ENCODE data around the gene MAT2A.

DNA sequence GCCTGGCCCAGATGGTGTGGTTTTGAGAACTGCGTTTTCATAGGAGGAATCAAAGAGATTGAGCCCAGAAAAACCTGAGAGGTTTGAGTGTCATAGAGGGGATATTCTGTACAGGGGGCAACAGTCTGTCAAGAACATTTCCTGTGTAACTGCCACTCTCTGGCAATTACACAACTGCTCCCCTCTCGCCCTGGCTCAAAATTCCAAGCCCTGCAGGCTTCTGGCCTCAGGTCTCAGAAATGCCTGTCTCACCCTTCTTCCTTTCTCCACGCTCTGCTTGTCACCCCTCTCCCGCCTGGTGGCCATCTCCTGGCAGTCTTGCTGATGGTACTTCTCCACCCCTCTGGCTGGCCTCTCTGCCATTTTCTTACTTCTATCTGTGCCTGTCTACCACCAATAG is 49.3 kb downstream of the MAT2A start:
- TF ChIP-seq, protein P1, sequence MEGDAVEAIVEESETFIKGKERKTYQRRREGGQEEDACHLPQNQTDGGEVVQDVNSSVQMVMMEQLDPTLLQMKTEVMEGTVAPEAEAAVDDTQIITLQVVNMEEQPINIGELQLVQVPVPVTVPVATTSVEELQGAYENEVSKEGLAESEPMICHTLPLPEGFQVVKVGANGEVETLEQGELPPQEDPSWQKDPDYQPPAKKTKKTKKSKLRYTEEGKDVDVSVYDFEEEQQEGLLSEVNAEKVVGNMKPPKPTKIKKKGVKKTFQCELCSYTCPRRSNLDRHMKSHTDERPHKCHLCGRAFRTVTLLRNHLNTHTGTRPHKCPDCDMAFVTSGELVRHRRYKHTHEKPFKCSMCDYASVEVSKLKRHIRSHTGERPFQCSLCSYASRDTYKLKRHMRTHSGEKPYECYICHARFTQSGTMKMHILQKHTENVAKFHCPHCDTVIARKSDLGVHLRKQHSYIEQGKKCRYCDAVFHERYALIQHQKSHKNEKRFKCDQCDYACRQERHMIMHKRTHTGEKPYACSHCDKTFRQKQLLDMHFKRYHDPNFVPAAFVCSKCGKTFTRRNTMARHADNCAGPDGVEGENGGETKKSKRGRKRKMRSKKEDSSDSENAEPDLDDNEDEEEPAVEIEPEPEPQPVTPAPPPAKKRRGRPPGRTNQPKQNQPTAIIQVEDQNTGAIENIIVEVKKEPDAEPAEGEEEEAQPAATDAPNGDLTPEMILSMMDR (conservative IDR thresholded peaks at IDR 0.05; ENCODE audit: low read length) = no peak
- no peak for TF ChIP-seq EZH2phosphoT487 (IDR thresholded peaks at IDR 0.05; ENCODE audit: borderline replicate concordance, low read depth, low read length)
